ENCODE results near the gene COX8A.

DNA sequence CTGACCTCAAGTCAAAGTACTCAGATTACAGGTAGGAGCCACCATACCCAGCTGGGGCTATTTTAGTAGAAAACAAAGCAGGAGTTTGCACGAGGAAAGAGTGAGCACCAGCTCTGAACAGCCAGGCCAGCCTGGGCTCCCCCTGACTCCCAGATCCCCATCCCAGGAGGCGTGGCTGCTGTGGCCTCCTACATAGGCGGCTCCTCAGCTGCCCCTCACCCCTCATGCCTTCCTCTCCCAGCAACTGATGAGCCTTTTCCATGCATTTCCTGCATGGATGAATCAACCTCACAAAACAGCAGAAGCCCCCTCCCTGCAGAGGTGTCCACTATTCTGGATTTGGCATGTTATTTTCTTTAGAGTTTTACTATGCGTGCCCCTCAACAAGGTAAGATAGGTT lies 50.8 kb downstream of the COX8A start:
- TF ChIP-seq REST (IDR thresholded peaks at IDR 0.05; ENCODE audit: insufficient replicate concordance, low read depth) (no peak), CTCF (IDR thresholded peaks at IDR 0.05; ENCODE audit: insufficient read depth, low read length) (no peak), POLR2AphosphoS5 (IDR thresholded peaks at IDR 0.05; ENCODE audit: low read depth) (no peak)

Measured in HL-60 (cell line).